A549 (cell line): ENCODE results near the gene PANX1.

ENCODE experiments used
- BHLHE40 ChIP-seq: IDR thresholded peaks from 2 replicates; pipeline ENCODE4 v1.6.1; 2012; ENCODE audit warnings: low read depth, low read length, inconsistent platforms
- CHD2 ChIP-seq: fragments of 150-350 bp; IDR thresholded peaks from 2 replicates; pipeline ENCODE4 v1.6.1; 2014; ENCODE audit warnings: low read length; ENCODE audit not compliant: partially characterized antibody
- CTCF ChIP-seq: fragments of >200 bp; sonication (Bioruptor Twin); formaldehyde crosslinking; IDR thresholded peaks from 3 replicates; pipeline ENCODE4 v1.5.1; 2016
- HDAC2 ChIP-seq: fragments of 200-600 bp; sonication (generic); IDR thresholded peaks from 2 replicates; pipeline ENCODE4 v1.6.1; 2016
- JUNB ChIP-seq: fragments of >200 bp; sonication (Bioruptor Twin); formaldehyde crosslinking; IDR thresholded peaks from 2 replicates; pipeline ENCODE4 v1.6.1; 2016
- KDM1A ChIP-seq: fragments of 200-600 bp; sonication (generic); IDR thresholded peaks from 2 replicates; pipeline ENCODE4 v1.6.1; 2016; ENCODE audit warnings: low read depth, mild to moderate bottlenecking
- MYC ChIP-seq: IDR thresholded peaks from 2 replicates; pipeline ENCODE4 v1.6.1; 2012; ENCODE audit warnings: mild to moderate bottlenecking, inconsistent platforms, low read length, improper control_type of control experiment, borderline replicate concordance
- POLR2A ChIP-seq: IDR thresholded peaks from 2 replicates; pipeline ENCODE4 v1.6.1; 2012; ENCODE audit warnings: mild to moderate bottlenecking, low read length
- REST ChIP-seq: fragments of 200-600 bp; sonication (generic); IDR thresholded peaks from 2 replicates; pipeline ENCODE4 v1.6.1; 2016; ENCODE audit warnings: antibody characterized with exemption, mild to moderate bottlenecking, moderate library complexity
- SREBF2 ChIP-seq: fragments of 450-650 bp; IDR thresholded peaks from 2 replicates; pipeline ENCODE4 v1.6.1; 2014; ENCODE audit warnings: mild to moderate bottlenecking, moderate library complexity
- ZC3H11A ChIP-seq: fragments of 450-650 bp; IDR thresholded peaks from 2 replicates; pipeline ENCODE4 v1.6.1; 2014; ENCODE audit warnings: antibody characterized with exemption, mild to moderate bottlenecking
- ZSCAN20 ChIP-seq: fragments of 250-450 bp; sonication (Bioruptor Pico); IDR thresholded peaks from 2 replicates; pipeline ENCODE4 v1.8.0; 2022; ENCODE audit warnings: mild to moderate bottlenecking, moderate library complexity
- TF ChIP-seq, protein P1 (sequence below): IDR thresholded peaks from 2 replicates; pipeline ENCODE4 v1.6.1; 2012

GRCh38 chr11:94224078-94224477 is 95.4 kb downstream of the PANX1 start:
- TF ChIP-seq JUNB (no peak), CTCF (no peak), POLR2A (no peak), CHD2 (no peak), MYC (no peak), REST (no peak), BHLHE40 (no peak), SREBF2 (no peak), KDM1A (no peak), HDAC2 (no peak), ZSCAN20 (CRISPR knock-in tag) (no peak), ZC3H11A (no peak)
- TF ChIP-seq, protein P1, sequence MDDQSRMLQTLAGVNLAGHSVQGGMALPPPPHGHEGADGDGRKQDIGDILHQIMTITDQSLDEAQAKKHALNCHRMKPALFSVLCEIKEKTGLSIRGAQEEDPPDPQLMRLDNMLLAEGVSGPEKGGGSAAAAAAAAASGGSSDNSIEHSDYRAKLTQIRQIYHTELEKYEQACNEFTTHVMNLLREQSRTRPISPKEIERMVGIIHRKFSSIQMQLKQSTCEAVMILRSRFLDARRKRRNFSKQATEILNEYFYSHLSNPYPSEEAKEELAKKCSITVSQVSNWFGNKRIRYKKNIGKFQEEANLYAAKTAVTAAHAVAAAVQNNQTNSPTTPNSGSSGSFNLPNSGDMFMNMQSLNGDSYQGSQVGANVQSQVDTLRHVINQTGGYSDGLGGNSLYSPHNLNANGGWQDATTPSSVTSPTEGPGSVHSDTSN, result no peak
